A673 (cell line): ENCODE data around the gene CBX4.

Experiments
- CTCF ChIP-seq: fragments of 300-800, 200-600 bp; sonication (generic); conservative IDR thresholded peaks from 2 replicates; pipeline ENCODE4 v1.5.1; 2017; ENCODE audit warnings: low read depth, mild to moderate bottlenecking, antibody characterized with exemption, low read length, moderate library complexity, mixed read lengths
- EZH2 ChIP-seq: fragments of 200-600 bp; sonication (generic); IDR thresholded peaks from 2 replicates; pipeline ENCODE4 v1.6.1; 2017; ENCODE audit warnings: borderline replicate concordance, low read depth, mild to moderate bottlenecking, mixed read lengths, antibody characterized with exemption, low read length; ENCODE audit not compliant: poor library complexity, severe bottlenecking

DNA sequence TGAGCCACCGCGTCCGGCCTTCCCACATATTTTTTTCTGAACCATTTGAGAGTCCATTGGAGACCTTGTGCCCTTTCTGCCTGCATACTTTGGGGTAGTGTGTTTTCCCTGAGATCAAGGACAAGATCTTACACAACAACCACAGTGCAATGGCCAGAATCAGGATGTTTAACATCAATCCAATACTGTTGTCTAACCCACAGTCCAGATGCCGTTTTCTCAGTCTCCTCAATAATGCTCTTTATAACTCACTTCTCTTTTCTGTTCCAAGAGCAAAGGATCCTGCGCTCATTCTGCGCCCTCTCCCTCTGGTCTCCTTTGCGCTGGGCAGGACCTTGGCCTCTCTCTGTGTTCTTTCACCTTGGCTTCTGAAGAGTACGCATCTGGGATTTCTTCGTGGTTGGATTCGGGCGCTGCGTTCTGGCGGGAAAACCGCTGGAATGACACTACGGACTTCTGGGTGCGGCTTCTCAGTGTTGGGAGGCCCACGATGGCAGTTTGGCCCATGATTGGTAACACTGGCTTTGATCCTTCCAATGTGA lies 16.6 kb downstream of the CBX4 start:
- TF ChIP-seq CTCF (no peak), EZH2 (no peak)
